Measurements from ENCODE around the gene DBF4B. TPM values are rescaled to one million over a fixed set of nuclear protein-coding genes. Genes with fewer than 3 reads are reported as not detected.
"Not testable (repeated sequence)": the region's sequence is repeated elsewhere in the genome, so short reads cannot be mapped to it uniquely, and the experiment has no call there.

The DBF4B gene
- total RNA-seq, 1 donor from 2014 or later, result 22.8 TPM

DNA sequence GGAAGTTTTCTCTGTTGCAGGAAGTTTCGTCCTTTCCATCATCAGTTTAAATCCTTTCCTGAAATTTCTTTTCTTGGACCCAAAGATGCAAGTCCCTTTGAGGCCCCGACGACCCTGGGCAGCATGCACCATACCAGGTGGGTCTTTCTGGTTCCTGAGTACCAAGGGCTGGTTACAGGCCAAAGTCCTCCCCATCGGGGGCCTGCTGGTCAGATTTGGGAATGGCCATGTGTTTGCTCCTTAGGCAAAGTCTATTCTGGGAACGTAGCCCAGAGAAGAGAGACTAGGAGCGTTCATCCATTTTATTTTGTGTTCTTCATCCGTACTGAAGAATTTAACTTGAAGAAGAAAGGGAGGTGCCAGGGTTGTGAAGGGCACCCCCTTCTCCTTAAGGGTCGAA is 32.9 kb downstream of the DBF4B start:
- H3K4me1 Mint-ChIP-seq (ENCODE audit: low read depth), result no peaks in the 10 kb centered on the region
- DNase-seq (ENCODE audit: low spot score), result no peak
- no peaks in the 10 kb centered on the region for H3K9me3 Mint-ChIP-seq
- intact Hi-C loops (cut with micrococcal nuclease), result no loop called here
- H3K27me3 Mint-ChIP-seq (ENCODE audit: low read depth), result no peaks in the 10 kb centered on the region
- H3K27ac Mint-ChIP-seq, result no peak overlapping the region
- no peak overlapping the region for H3K4me3 Mint-ChIP-seq (ENCODE audit: low read depth)
- H3K36me3 Mint-ChIP-seq (ENCODE audit: low read depth), result peaks cover 12% of the 10 kb centered on the region

DNA sequence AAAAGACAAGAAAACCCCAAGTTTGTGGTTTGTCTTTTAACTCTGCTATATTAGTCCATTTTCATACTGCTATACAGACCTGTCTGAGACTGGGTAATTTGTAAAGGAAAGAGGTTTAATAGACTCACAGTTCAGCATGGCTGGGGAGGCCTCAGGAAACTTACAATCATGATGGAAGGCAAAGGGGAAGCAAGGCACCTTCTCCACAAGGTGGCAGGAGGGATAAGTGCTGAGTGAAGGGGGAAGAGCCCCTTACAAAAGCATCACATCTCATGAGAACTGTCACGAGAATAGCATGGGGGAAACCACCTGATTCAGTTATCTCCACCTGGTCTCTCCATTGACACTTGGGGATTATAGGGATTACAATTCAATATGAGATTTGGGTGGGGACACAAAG is 36.8 kb downstream of the DBF4B start:
- intact Hi-C loops (cut with micrococcal nuclease), result no loop called here
- Mint-ChIP-seq H3K4me3 (ENCODE audit: low read depth) (no peak overlapping the region), H3K9me3 (no peaks in the 10 kb centered on the region), H3K27me3 (ENCODE audit: low read depth) (no peaks in the 10 kb centered on the region), H3K4me1 (ENCODE audit: low read depth) (no peaks in the 10 kb centered on the region), H3K36me3 (ENCODE audit: low read depth) (peaks cover 15% of the 10 kb centered on the region), H3K27ac (no peak overlapping the region)
- no peak for DNase-seq (ENCODE audit: low spot score)

DNA sequence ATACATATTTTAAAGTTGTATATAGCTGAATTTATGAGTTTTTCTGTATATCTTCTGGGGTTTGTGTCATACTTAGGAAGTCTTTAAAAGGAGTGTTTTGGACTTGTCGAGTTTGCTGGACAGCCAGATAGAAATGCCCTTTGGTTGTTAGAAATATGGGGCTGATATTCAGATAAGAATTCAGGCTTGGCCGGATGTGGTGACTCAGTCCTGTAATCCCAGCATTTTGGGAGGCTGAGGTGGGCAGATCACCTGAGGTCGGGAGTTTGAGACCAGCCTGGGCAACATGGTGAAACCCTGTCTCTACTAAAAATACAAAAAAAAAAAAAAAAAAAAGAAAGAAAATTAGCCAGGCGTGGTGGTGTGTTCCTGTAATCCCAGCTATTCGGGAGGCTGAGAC is 37.3 kb downstream of the DBF4B start:
- intact Hi-C loops (cut with micrococcal nuclease); H3K27me3 Mint-ChIP-seq (ENCODE audit: low read depth); H3K4me1 Mint-ChIP-seq (ENCODE audit: low read depth); H3K4me3 Mint-ChIP-seq (ENCODE audit: low read depth); H3K9me3 Mint-ChIP-seq; H3K27ac Mint-ChIP-seq; DNase-seq (ENCODE audit: low spot score): not testable (repeated sequence)
- peaks cover 17% of the 10 kb centered on the region for H3K36me3 Mint-ChIP-seq (ENCODE audit: low read depth)

DNA sequence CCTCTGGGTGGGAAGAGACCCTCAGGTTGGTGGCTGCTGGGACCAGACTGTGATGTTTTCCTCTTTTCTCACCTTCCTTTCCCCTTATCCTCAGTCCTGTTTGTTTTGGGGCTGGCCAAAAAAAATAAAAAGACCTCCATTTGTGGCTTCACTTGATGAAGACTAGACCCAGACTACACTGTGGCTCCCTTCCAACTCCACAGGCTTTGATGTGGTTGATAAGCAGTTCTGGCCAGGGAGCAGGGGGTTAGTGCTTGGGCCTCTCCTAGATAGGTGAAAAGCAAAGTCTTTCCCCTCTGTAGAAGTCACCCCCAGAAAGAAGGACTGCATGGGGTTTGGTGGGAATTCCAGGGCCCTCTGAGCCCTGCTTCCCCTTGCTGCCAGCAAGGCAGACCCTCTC is 39.1 kb downstream of the DBF4B start:
- Mint-ChIP-seq H3K27me3 (ENCODE audit: low read depth) (no peaks in the 10 kb centered on the region), H3K27ac (no peak overlapping the region), H3K36me3 (ENCODE audit: low read depth) (peaks cover 25% of the 10 kb centered on the region), H3K4me3 (ENCODE audit: low read depth) (no peak overlapping the region), H3K4me1 (ENCODE audit: low read depth) (no peaks in the 10 kb centered on the region), H3K9me3 (no peaks in the 10 kb centered on the region)
- no peak for DNase-seq (ENCODE audit: low spot score)
- intact Hi-C loops (cut with micrococcal nuclease), result no loop called here

DNA sequence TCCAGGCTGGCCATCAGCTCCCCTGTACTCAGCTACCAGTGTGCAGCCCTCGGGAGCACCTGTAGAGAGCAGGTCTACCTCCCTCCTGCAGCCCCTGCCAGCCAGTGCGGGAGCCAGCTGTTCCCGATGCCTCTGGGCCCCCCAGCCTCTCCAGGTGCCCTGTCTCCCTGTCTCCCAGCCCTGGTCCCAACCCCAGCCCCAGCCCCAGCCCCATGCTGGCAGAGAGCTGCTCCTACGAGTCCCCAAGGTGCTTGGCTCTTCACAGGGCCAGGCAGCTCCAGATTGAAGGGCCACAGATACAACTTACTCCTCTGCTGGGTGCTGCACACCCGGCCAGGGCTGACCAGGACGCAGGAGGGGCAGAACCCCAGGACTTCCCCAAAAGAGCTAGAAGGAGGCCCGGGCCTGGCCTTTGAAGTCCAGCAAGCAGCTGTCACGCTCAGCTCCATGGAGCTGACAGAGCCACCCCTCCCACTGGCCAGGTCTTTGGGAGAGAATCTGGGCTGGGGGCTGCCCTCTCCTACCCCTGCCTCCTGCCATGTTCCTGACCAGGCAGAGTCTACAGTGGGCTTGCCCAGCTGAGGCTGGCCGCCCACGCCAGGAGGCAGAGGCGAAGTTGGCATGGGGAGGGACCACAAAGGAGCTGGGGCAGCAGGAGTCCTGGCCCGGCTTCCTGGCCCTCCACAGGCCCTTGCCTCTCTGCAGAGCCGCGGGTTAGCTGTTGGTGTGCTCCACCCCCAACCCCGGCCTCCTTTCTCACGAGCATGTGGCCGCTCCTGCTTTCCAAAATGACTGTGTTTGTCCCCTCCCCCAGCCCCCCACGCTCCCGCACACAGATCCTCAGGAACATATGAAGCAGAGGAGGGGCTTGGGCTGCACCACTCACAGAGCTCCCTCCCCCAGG is 40.9 kb downstream of the DBF4B start:
- no peaks in the 10 kb centered on the region for H3K4me1 Mint-ChIP-seq (ENCODE audit: low read depth)
- H3K4me3 Mint-ChIP-seq (ENCODE audit: low read depth), result no peak overlapping the region
- peaks cover 21% of the 10 kb centered on the region for H3K36me3 Mint-ChIP-seq (ENCODE audit: low read depth)
- H3K9me3 Mint-ChIP-seq, result no peaks in the 10 kb centered on the region
- intact Hi-C loops (cut with micrococcal nuclease), result no loop called here
- no peak for DNase-seq (ENCODE audit: low spot score)
- no peaks in the 10 kb centered on the region for H3K27me3 Mint-ChIP-seq (ENCODE audit: low read depth)
- H3K27ac Mint-ChIP-seq, result no peak overlapping the region

DNA sequence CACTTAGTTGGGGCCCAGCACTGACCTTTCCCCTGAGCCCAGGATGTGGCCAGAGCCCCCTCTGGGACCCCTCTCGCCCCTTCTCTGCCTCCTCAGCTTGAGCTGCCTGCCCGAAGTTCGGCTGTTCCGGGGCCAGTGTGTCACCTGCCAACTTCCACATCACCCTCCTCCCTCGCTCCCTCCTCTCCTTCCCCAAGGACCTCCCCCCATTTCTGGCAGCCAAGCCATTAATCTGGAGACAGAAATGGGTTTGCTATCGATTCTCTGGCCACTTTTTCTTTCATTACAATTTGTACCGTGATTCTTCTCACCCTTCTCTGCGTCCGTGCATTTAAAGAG is 41.5 kb downstream of the DBF4B start:
- Mint-ChIP-seq H3K27me3 (ENCODE audit: low read depth) (no peaks in the 10 kb centered on the region), H3K27ac (no peak overlapping the region), H3K9me3 (no peaks in the 10 kb centered on the region), H3K36me3 (ENCODE audit: low read depth) (peaks cover 19% of the 10 kb centered on the region), H3K4me1 (ENCODE audit: low read depth) (no peaks in the 10 kb centered on the region), H3K4me3 (ENCODE audit: low read depth) (no peak overlapping the region)
- no peak for DNase-seq (ENCODE audit: low spot score)
- intact Hi-C loops (cut with micrococcal nuclease), result no loop called here

DNA sequence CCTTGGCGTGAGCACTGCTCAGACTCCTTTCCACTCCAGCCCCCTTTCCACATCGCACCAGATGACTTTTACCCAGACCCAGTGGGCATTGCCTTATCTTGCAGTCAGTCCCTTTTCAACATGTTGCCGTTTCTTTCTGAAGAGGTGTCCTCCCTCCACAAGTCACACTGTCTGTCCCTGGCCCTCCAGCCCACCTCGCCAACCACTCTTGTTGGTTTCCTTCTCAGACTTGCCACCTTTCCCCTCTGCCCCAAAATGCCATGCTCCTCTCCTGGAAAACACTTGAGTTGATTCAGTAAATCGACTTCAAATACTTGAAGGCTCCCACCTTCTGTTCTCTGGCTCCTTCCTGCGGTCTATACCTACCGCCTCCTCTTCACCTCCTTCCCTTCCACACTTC is 42.9 kb downstream of the DBF4B start:
- H3K27me3 Mint-ChIP-seq (ENCODE audit: low read depth), result no peaks in the 10 kb centered on the region
- peaks cover 19% of the 10 kb centered on the region for H3K36me3 Mint-ChIP-seq (ENCODE audit: low read depth)
- no peaks in the 10 kb centered on the region for H3K9me3 Mint-ChIP-seq
- no peak overlapping the region for H3K4me3 Mint-ChIP-seq (ENCODE audit: low read depth)
- no peaks in the 10 kb centered on the region for H3K4me1 Mint-ChIP-seq (ENCODE audit: low read depth)
- intact Hi-C loops (cut with micrococcal nuclease), result no loop called here
- no peak overlapping the region for H3K27ac Mint-ChIP-seq
- no peak for DNase-seq (ENCODE audit: low spot score)

DNA sequence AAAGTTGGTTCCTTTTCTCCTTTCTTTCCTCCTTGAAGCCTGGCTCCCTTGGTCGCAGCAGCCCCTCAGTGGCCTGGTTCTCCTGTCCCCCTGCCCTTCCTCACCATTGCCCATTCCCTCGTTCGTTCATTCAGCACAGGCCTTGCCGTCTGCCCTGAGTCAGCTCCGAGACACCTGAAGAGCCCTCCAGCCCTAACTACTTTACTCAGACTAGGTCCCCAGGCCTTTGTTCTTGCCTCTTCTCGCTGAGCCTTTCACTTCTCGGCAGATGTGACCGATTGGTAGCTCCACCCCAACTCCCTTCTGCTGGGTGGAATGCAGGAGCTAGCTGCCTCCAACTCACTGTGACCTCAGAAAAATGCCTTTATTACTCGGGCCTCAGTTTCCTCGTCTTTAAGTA is 43.3 kb downstream of the DBF4B start:
- Mint-ChIP-seq H3K36me3 (ENCODE audit: low read depth) (peaks cover 19% of the 10 kb centered on the region), H3K27ac (no peak overlapping the region), H3K9me3 (no peaks in the 10 kb centered on the region), H3K4me1 (ENCODE audit: low read depth) (no peaks in the 10 kb centered on the region), H3K27me3 (ENCODE audit: low read depth) (peaks cover under 1% of the 10 kb centered on the region), H3K4me3 (ENCODE audit: low read depth) (no peak overlapping the region)
- no peak for DNase-seq (ENCODE audit: low spot score)
- intact Hi-C loops (cut with micrococcal nuclease), result no loop called here

DNA sequence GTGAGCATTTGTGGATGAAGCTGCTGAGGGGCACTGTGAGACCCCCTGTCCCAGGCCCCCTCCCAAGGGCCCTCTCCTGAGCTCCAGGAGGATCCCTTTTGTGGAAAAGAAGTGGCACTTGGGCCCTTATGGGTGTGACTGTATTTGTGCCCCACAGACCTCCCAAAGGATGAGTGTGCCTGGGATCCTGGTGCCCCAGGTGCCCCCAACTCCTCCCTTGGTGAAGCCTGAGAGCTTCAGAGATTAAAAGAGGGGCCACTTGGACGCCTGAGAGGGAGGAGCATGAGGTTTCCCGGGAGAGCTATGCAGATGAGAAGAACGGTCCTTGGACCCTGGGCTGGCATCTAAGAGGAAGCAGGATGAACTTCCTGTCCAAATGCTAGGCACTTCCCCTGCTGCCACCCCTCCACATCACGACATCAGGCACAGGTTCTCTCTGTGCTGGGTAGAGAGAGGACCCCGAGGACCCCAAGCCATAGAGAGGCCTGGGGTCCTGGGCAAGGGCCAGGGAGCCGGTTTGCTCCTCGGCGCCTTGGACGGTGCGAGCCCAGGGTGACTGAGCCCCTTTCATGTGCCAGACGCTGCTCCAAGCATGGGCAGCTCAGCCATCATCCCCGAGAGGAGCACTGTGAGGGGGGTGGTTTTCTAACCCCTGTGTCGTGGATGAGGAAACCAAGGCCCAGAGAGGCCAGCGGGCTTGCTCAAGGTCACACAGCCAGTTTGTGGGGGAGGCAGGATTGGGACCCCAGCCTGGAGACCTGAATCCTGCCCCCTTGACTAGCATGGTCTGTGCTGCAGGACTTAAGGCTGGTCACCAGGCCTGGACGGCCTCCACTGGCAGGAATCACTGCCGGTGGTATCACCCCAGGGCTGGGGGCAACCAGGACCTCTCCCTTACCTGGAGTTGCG is 44.7 kb downstream of the DBF4B start:
- Mint-ChIP-seq H3K4me1 (ENCODE audit: low read depth) (no peaks in the 10 kb centered on the region), H3K27me3 (ENCODE audit: low read depth) (peaks cover 13% of the 10 kb centered on the region), H3K27ac (no peak overlapping the region), H3K4me3 (ENCODE audit: low read depth) (no peak overlapping the region), H3K36me3 (ENCODE audit: low read depth) (peaks cover 19% of the 10 kb centered on the region), H3K9me3 (no peaks in the 10 kb centered on the region)
- intact Hi-C loops (cut with micrococcal nuclease), result no loop called here
- no peak for DNase-seq (ENCODE audit: low spot score)

DNA sequence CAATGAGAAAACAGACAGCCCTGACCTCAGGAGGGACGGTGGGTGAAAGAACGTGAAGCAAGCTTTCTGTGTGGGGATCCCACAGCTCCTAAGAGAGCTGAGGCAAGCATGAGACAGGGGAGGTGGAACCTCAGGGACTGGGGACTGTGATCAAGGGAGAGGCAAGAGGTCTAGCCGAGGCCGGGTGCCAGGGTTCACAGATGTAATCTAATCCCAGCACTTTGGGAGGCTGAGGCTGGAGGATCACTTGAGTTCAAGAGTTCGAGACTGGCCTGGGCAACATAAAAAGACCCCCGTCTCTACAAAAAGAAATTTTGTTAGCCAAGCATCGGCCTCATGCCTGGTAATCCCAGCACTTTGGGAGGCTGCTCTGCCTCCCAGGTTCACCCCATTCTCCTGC is 45.8 kb downstream of the DBF4B start:
- Mint-ChIP-seq H3K4me1 (ENCODE audit: low read depth) (no peaks in the 10 kb centered on the region), H3K9me3 (no peaks in the 10 kb centered on the region), H3K4me3 (ENCODE audit: low read depth) (no peak overlapping the region), H3K27ac (no peak overlapping the region), H3K36me3 (ENCODE audit: low read depth) (peaks cover 15% of the 10 kb centered on the region), H3K27me3 (ENCODE audit: low read depth) (peaks cover 15% of the 10 kb centered on the region)
- no peak for DNase-seq (ENCODE audit: low spot score)
- intact Hi-C loops (cut with micrococcal nuclease), result no loop called here

DNA sequence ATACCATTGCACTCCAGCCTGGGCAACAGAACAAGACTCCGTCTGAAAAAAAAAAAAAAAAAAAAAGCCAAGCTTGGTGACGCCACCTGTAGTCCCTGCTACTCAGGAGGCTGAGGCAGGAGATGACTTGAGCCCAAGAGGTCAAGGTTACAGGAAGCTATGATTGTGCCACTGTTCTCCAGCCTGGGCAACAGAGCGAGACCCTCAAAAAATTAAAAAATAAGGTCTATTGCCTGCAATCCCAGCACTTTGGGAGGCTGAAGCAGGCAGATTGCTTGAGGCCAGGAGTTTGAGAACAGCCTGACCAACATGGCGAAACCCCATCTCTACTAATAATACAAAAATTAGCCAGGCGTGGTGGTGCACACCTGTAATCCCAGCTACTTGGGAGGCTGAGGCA is 46.7 kb downstream of the DBF4B start:
- peaks cover 17% of the 10 kb centered on the region for H3K27me3 Mint-ChIP-seq (ENCODE audit: low read depth)
- H3K36me3 Mint-ChIP-seq (ENCODE audit: low read depth), result peaks cover 13% of the 10 kb centered on the region
- H3K4me1 Mint-ChIP-seq (ENCODE audit: low read depth); DNase-seq (ENCODE audit: low spot score); intact Hi-C loops (cut with micrococcal nuclease); H3K4me3 Mint-ChIP-seq (ENCODE audit: low read depth); H3K27ac Mint-ChIP-seq; H3K9me3 Mint-ChIP-seq: not testable (repeated sequence)

DNA sequence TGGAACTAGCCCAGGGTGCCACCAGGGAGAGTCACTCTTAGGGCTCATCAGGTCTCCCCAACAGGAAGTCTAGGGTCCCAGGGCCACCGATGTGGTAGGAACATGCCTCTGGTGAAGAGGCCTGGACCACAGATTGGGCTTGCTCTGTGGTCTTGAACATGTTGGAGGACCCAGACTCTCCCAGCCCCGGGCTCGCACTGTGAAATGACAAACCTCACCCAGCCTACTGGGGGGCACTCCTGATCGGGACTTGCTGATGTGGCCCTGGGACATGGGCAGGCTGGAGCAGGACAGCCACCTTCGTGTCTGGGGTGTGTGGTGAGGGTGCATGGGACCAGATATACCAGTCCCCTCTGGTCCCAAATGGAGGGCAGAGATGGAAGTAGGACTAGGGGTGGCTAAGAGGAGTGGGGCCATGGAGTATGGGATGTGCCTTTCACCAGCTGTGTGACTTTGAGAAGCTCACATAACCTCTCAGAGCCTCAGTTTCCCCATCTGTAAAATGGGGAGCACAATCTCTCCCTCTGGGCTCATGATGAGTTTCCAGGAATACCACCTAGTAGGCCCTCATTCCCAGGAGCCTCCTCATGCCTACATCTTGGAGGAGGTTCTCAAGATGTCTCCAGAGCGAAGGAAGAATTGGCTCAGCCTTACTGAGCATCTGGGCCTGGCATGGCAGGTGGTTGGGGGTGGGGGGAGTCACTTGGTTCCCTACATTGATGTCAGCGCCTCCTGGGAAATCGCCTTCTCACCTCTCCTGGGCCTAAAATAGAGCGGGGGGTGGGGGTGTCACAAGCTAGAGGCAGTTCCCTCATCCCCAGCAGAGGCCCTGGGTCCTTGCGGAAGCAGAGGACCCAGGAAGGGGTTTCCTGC is 48.8 kb downstream of the DBF4B start:
- Mint-ChIP-seq H3K36me3 (ENCODE audit: low read depth) (no peaks in the 10 kb centered on the region), H3K4me3 (ENCODE audit: low read depth) (no peak overlapping the region), H3K4me1 (ENCODE audit: low read depth) (no peaks in the 10 kb centered on the region), H3K27ac (no peak overlapping the region), H3K9me3 (no peaks in the 10 kb centered on the region), H3K27me3 (ENCODE audit: low read depth) (peaks cover 29% of the 10 kb centered on the region)
- intact Hi-C loops (cut with micrococcal nuclease), result no loop called here
- DNase-seq (ENCODE audit: low spot score), result no peak

Measured in activated T-helper 2 cell treated with anti-CD3 and anti-CD28 coated beads, Interferon-gamma antibody, Interleukin-2, Interleukin-4, amounts not matched to agents 10 μg/mL and 5 μg/mL and 100 μg/mL, durations not matched to agents 14 hours and 24 hours and 36 hours (primary cell).